Neuronal stem cell (in vitro differentiated cells): Measurements from ENCODE around the gene RPS14.
A peak's percentile ranks its signal among the peaks of the same experiment; 100 is the strongest.

Experiments
- DNase-seq: peaks from one replicate; pipeline ENCODE4 v3.0.0-alpha.2; 2013; ENCODE audit warnings: low spot score
- H2AFZ ChIP-seq: one replicate; pipeline ENCODE4 v1.6.1; 2013; ENCODE audit warnings: mild to moderate bottlenecking, low read length, inconsistent platforms
- H2AK5ac ChIP-seq: 2 replicates; pipeline ENCODE4 v1.6.1; 2013; ENCODE audit warnings: low read depth, mild to moderate bottlenecking, inconsistent platforms, low read length, moderate library complexity, mixed read lengths
- H2BK120ac ChIP-seq: 2 replicates; pipeline ENCODE4 v1.6.1; 2013; ENCODE audit warnings: low read depth, mild to moderate bottlenecking, inconsistent platforms, low read length, moderate library complexity, mixed read lengths
- H2BK12ac ChIP-seq: one replicate; pipeline ENCODE4 v1.6.1; 2013; ENCODE audit warnings: low read length, inconsistent platforms
- H2BK15ac ChIP-seq: 2 replicates; pipeline ENCODE4 v1.6.1; 2013; ENCODE audit warnings: mild to moderate bottlenecking, low read length, inconsistent platforms, mixed read lengths
- H2BK5ac ChIP-seq: one replicate; pipeline ENCODE4 v1.6.1; 2013; ENCODE audit warnings: inconsistent platforms, mild to moderate bottlenecking, low read length, moderate library complexity
- H3K14ac ChIP-seq: one replicate; pipeline ENCODE4 v1.6.1; 2013; ENCODE audit warnings: low read length, inconsistent platforms
- H3K18ac ChIP-seq: 2 replicates; pipeline ENCODE4 v1.6.1; 2013; ENCODE audit warnings: low read length, inconsistent platforms
- H3K23ac ChIP-seq: 2 replicates; pipeline ENCODE4 v1.6.1; 2013; ENCODE audit warnings: low read depth, mild to moderate bottlenecking, mixed read lengths, low read length, inconsistent platforms; ENCODE audit not compliant: poor library complexity
- H3K27ac ChIP-seq: replicated peaks from 3 replicates; pipeline ENCODE4 v1.5.1; 2013; ENCODE audit warnings: low read length, inconsistent platforms
- H3K27me3 ChIP-seq, 3 experiments: 2 replicates each; pipeline ENCODE4 v1.6.1; 2013; ENCODE audit warnings: low read length in 3 of 3, mild to moderate bottlenecking in 2 of 3, inconsistent platforms in 1 of 3, low read depth in 1 of 3, mixed read lengths in 1 of 3, moderate library complexity in 1 of 3; ENCODE audit not compliant: control insufficient read depth in 3 of 3, insufficient read depth in 3 of 3
- H3K36me3 ChIP-seq, 2 donors: replicated peaks in 1 of 2; 2 replicates each; pipeline ENCODE4 v1.6.1; 2013; ENCODE audit warnings: low read length in 2 of 2; ENCODE audit not compliant: control insufficient read depth in 2 of 2, insufficient read depth in 2 of 2
- H3K4ac ChIP-seq: 2 replicates; pipeline ENCODE4 v1.6.1; 2013; ENCODE audit warnings: inconsistent platforms, mild to moderate bottlenecking, low read length, moderate library complexity
- H3K4me1 ChIP-seq, 2 donors: 1 replicate in 1 of 2; 2 replicates in 1 of 2; pipeline ENCODE4 v1.6.1; 2013; ENCODE audit warnings: low read length in 2 of 2, low read depth in 1 of 2; ENCODE audit not compliant: control insufficient read depth in 2 of 2, insufficient read depth in 1 of 2
- H3K4me2 ChIP-seq: one replicate; pipeline ENCODE4 v1.6.1; 2013; ENCODE audit warnings: mild to moderate bottlenecking, low read length, inconsistent platforms; ENCODE audit not compliant: insufficient read depth, poor library complexity, severe bottlenecking
- H3K4me3 ChIP-seq, 2 donors: 2 replicates each; pipeline ENCODE4 v1.5.1; 2013; ENCODE audit warnings: low read length in 2 of 2, mild to moderate bottlenecking in 2 of 2, inconsistent platforms in 1 of 2, moderate library complexity in 1 of 2
- H3K79me1 ChIP-seq: one replicate; pipeline ENCODE4 v1.6.1; 2013; ENCODE audit warnings: low read depth, mild to moderate bottlenecking, inconsistent platforms, low read length, moderate library complexity
- H3K9ac ChIP-seq: one replicate; pipeline ENCODE4 v1.6.1; 2013; ENCODE audit warnings: mild to moderate bottlenecking, low read depth, low read length, inconsistent platforms; ENCODE audit not compliant: poor library complexity
- H3K9me3 ChIP-seq, 2 donors: replicated peaks in 1 of 2; 2 replicates each; pipeline versions ENCODE3 to v1.6.1; 2013; ENCODE audit warnings: low read length in 2 of 2, mild to moderate bottlenecking in 2 of 2, inconsistent platforms in 1 of 2, low read depth in 1 of 2, mixed read lengths in 1 of 2, moderate library complexity in 1 of 2; ENCODE audit not compliant: control insufficient read depth in 2 of 2, insufficient read depth in 1 of 2
- H4K8ac ChIP-seq: one replicate; pipeline ENCODE4 v1.6.1; 2013; ENCODE audit warnings: low read depth, mild to moderate bottlenecking, inconsistent platforms, low read length, moderate library complexity
- H4K91ac ChIP-seq: one replicate; pipeline ENCODE4 v1.6.1; 2013; ENCODE audit warnings: low read length, low read depth, mild to moderate bottlenecking, inconsistent platforms; ENCODE audit not compliant: poor library complexity
- WGBS, 2 donors: extraction: QIAGEN DNeasy Blood & Tissue Kit; methylation state at CpG; one replicate each; pipeline ENCODE4 v1.1.7; 2013; ENCODE audit warnings: missing lambda C conversion rate in 2 of 2, mixed read lengths in 1 of 2; ENCODE audit not compliant: insufficient read length in 2 of 2, insufficient replicate concordance in 1 of 2; ENCODE audit errors: extremely low coverage in 2 of 2; 5-methylcytosine and 5-hydroxymethylcytosine counted together

RPS14 gene

GRCh38 chr5:150410524-150411244, 38.9 kb downstream of the RPS14 start:
- Histone ChIP-seq H3K27ac (no peak overlapping the region), H3K4ac (no peak overlapping the region), H2BK120ac (no peak overlapping the region), H3K79me1 (peaks cover 2% of the 10 kb centered on the region), H3K18ac (no peak overlapping the region), H2BK12ac (no peak overlapping the region), H2AFZ (peak overlapping the region; percentile 77), H2AK5ac (no peak overlapping the region), H3K27me3 (no peaks in the 10 kb centered on the region), H3K4me2 (no peak overlapping the region), H2BK5ac (no peak overlapping the region), H3K14ac (no peak overlapping the region), H3K36me3 (no peaks in the 10 kb centered on the region), H3K9me3 (no peaks in the 10 kb centered on the region), H4K91ac (no peak overlapping the region), H2BK15ac (no peak overlapping the region), H3K4me3 (no peak overlapping the region), H3K4me1 (peaks cover 9 to 12% of the 10 kb centered on the region in 2 donors), H3K23ac (no peak overlapping the region), H4K8ac (no peak overlapping the region), H3K9ac (no peak overlapping the region)
- WGBS, 2 donors = no CpG with 5 or more reads among the region's 4 CpGs
- peak; percentile 68 for DNase-seq

- no peak overlapping the region for H3K9ac ChIP-seq
- peak overlapping the region; percentile 77 for H2AFZ ChIP-seq
- H2BK12ac ChIP-seq = no peak overlapping the region
- no peak overlapping the region for H3K23ac ChIP-seq
- no peaks in the 10 kb centered on the region for H3K27me3 ChIP-seq
- no peak overlapping the region for H3K4ac ChIP-seq
- no peaks in the 10 kb centered on the region for H3K9me3 ChIP-seq
- no peaks in the 10 kb centered on the region for H3K36me3 ChIP-seq
- no peak overlapping the region for H2BK5ac ChIP-seq
- no peak overlapping the region for H4K8ac ChIP-seq
- no peak overlapping the region for H2AK5ac ChIP-seq
- H3K18ac ChIP-seq = peak overlapping the region; percentile 3
- H3K4me3 ChIP-seq = peak overlapping the region; percentile 27 to 49
- no peak overlapping the region for H4K91ac ChIP-seq
- DNase-seq = peak; percentile 82
- H2BK120ac ChIP-seq = no peak overlapping the region
- peaks cover 2% of the 10 kb centered on the region for H3K79me1 ChIP-seq
- H3K4me1 ChIP-seq = peaks cover 9 to 12% of the 10 kb centered on the region in 2 donors
- H3K4me2 ChIP-seq = no peak overlapping the region
- H3K27ac ChIP-seq = peak overlapping the region; percentile 26
- no CpG with 5 or more reads among the region's 15 CpGs for WGBS, 2 donors
- no peak overlapping the region for H3K14ac ChIP-seq
- no peak overlapping the region for H2BK15ac ChIP-seq
Observed at GRCh38 chr5:150409638-150410523, 39.7 kb downstream of the RPS14 start.

GRCh38 chr5:150408231-150408943, 41.2 kb downstream of the RPS14 start:
- Histone ChIP-seq H3K79me1 (peaks cover 2% of the 10 kb centered on the region), H3K4ac (no peak overlapping the region), H3K27ac (no peak overlapping the region), H3K4me1 (peaks cover 9 to 12% of the 10 kb centered on the region in 2 donors), H3K4me3 (no peak overlapping the region), H2AK5ac (no peak overlapping the region), H2BK15ac (no peak overlapping the region), H3K23ac (no peak overlapping the region), H2AFZ (no peak overlapping the region), H4K91ac (no peak overlapping the region), H2BK12ac (no peak overlapping the region), H3K18ac (no peak overlapping the region), H2BK120ac (no peak overlapping the region), H3K9me3 (no peaks in the 10 kb centered on the region), H3K36me3 (peaks cover under 1 to 1% of the 10 kb centered on the region in 2 donors), H3K4me2 (no peak overlapping the region), H3K27me3 (no peaks in the 10 kb centered on the region), H3K9ac (no peak overlapping the region), H4K8ac (no peak overlapping the region), H3K14ac (no peak overlapping the region), H2BK5ac (no peak overlapping the region)
- no CpG with 5 or more reads among the region's 8 CpGs for WGBS, 2 donors
- DNase-seq = no peak
